ENCODE data around the gene SIPA1.

SIPA1 gene

DNA sequence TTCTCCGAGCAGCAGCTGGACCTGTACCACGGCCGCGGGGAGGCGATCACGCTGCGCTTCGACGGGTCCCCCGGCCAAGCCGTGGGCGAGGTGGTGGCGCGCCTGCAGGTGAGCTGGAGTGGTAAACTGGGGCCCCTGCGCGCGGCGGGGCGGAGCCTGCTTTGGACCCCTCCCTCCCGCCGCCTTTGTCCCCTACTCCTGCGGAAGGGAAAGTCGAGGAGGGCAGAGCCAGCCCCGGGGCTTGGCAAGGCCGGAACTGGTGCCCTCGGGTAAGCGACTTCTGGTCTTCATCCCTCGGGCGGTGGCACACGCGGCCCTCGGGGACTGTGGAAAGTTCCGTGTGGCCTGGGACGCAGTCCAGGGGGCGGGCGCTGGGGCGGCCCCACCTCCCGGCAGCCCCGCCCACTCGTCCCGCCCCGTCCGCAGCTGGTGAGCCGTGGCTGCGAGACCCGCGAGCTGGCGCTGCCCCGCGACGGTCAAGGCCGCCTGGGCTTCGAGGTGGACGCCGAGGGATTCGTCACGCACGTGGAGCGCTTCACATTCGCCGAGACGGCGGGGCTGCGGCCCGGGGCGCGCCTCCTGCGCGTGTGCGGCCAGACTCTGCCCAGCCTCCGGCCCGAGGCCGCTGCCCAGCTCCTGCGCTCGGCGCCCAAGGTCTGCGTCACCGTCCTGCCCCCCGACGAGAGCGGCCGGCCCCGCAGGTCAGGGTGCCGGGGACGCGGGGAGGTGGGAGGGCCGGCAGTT is 9.2 kb downstream of the SIPA1 start:
- TF ChIP-seq SUZ12 (IDR thresholded peaks at IDR 0.05) (no peak), ELF4 (IDR thresholded peaks at IDR 0.05) (no peak), L3MBTL2 (conservative IDR thresholded peaks at IDR 0.05) (no peak), ZNF384 (IDR thresholded peaks at IDR 0.05) (no peak), BHLHE40 (IDR thresholded peaks at IDR 0.05; ENCODE audit: borderline replicate concordance) (no peak), NFRKB (IDR thresholded peaks at IDR 0.05) (no peak), TARDBP (IDR thresholded peaks at IDR 0.05) (no peak), SP1 (IDR thresholded peaks at IDR 0.05) (no peak), FOXK2 (IDR thresholded peaks at IDR 0.05) (no peak), PKNOX1 (IDR thresholded peaks at IDR 0.05) (no peak), FOXA1 (IDR thresholded peaks at IDR 0.05) (no peak)
- DNase-seq (ENCODE audit: extremely low spot score) = no peak
- ChIA-PET CTCF (no interaction called here), POLR2A (interaction anchor here (0.8 to 1.8 kb wide), 3 partner anchors 9 to 16 kb away, joined by 3 to 4 read pairs (median 3); partner anchors contain the start of gene RELA)

GRCh38 chr11:65648997-65649493 is 11.1 kb downstream of the SIPA1 start:
- DNase-seq (ENCODE audit: extremely low spot score) = no peak
- POLR2A ChIA-PET = interaction anchor here (1.2 to 2.8 kb wide), 2 partner anchors 11 to 14 kb away, joined by 5 to 12 read pairs; partner anchors contain the start of genes RELA and SIPA1
- no peak for TF ChIP-seq SP1 (IDR thresholded peaks at IDR 0.05)
- TF ChIP-seq FOXK2 (IDR thresholded peaks at IDR 0.05) = no peak
- no peak for TF ChIP-seq ARNT (IDR thresholded peaks at IDR 0.05)
- no peak for TF ChIP-seq ZNF384 (IDR thresholded peaks at IDR 0.05)
- TF ChIP-seq L3MBTL2 (conservative IDR thresholded peaks at IDR 0.05) = no peak
- TF ChIP-seq BHLHE40 (IDR thresholded peaks at IDR 0.05; ENCODE audit: borderline replicate concordance) = no peak
- no peak for TF ChIP-seq NFRKB (IDR thresholded peaks at IDR 0.05)
- no peak for TF ChIP-seq TARDBP (IDR thresholded peaks at IDR 0.05)
- TF ChIP-seq CTBP1 (IDR thresholded peaks at IDR 0.05; ENCODE audit: borderline replicate concordance) = no peak
- TF ChIP-seq ELF4 (IDR thresholded peaks at IDR 0.05) = no peak
- TF ChIP-seq FOXM1 (IDR thresholded peaks at IDR 0.05; ENCODE audit: borderline replicate concordance) = no peak
- no peak for TF ChIP-seq LEF1 (IDR thresholded peaks at IDR 0.05; ENCODE audit: borderline replicate concordance)
- TF ChIP-seq PKNOX1 (IDR thresholded peaks at IDR 0.05) = no peak
- TF ChIP-seq FOXA1 (IDR thresholded peaks at IDR 0.05) = no peak
- TF ChIP-seq HDGF (IDR thresholded peaks at IDR 0.05; ENCODE audit: borderline replicate concordance) = no peak
- no peak for TF ChIP-seq SUZ12 (IDR thresholded peaks at IDR 0.05)
- CTCF ChIA-PET = no interaction called here

DNA sequence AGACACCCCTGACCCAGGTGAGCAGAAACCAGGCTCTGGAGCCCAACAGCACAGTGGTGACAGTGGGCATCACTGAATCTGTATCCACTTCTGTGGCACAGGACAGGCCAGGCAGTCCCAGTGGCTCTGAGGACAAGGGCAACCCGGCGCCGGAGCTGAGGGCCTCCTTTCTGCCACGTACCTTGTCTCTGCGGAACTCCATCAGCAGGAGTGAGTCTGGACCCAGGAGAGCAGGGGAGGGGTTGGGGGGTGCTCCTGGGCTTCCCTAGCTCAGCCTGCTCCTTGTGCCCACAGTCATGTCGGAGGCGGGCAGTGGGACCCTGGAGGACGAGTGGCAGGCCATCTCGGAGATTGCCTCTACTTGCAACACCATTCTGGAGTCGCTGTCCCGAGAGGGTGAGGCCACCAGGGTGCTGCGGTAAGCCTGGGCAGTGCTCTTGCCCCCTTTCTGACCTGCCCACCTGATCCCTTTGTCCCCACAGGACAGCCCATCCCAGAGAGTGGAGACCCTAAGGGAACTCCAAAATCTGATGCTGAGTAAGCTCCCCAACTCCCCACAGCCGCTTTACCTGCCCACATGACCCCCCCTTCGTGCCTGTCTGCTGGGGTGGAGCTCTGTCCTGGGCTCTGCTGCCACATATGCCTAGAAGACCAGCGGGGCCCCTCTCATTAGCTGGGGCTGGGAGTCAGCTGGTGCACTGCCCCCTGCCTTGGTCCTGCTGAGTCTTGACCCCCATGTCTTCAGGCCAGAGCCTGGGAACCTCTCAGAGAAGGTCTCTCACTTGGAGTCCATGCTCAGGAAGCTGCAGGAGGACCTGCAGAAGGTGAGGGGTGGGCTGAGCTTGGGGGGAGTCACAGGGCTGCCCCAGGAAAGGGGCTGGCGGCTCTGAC is 12.0 kb downstream of the SIPA1 start:
- POLR2A ChIA-PET = interaction anchor here (0.8 to 2.8 kb wide), 3 partner anchors 12 to 13 kb away, joined by 3 to 12 read pairs (median 5); partner anchors contain the start of genes RELA and SIPA1
- no peak for DNase-seq (ENCODE audit: extremely low spot score)
- TF ChIP-seq PKNOX1 (IDR thresholded peaks at IDR 0.05) (no peak), FOXK2 (IDR thresholded peaks at IDR 0.05) (no peak), BHLHE40 (IDR thresholded peaks at IDR 0.05; ENCODE audit: borderline replicate concordance) (no peak), L3MBTL2 (conservative IDR thresholded peaks at IDR 0.05) (no peak), FOXM1 (IDR thresholded peaks at IDR 0.05; ENCODE audit: borderline replicate concordance) (no peak), ELF4 (IDR thresholded peaks at IDR 0.05) (no peak), TARDBP (IDR thresholded peaks at IDR 0.05) (no peak), FOXA1 (IDR thresholded peaks at IDR 0.05) (no peak), SP1 (IDR thresholded peaks at IDR 0.05) (no peak), NFRKB (IDR thresholded peaks at IDR 0.05) (no peak), SUZ12 (IDR thresholded peaks at IDR 0.05) (no peak), ZNF384 (IDR thresholded peaks at IDR 0.05) (no peak), CTBP1 (IDR thresholded peaks at IDR 0.05; ENCODE audit: borderline replicate concordance) (no peak), LEF1 (IDR thresholded peaks at IDR 0.05; ENCODE audit: borderline replicate concordance) (no peak), ARNT (IDR thresholded peaks at IDR 0.05) (no peak)
- CTCF ChIA-PET = interaction anchor here (0.6 kb wide), 2 partner anchors 18 to 92 kb away, joined by 3 to 5 read pairs; partner anchors contain the start of gene LTBP3

- ChIA-PET POLR2A (interaction anchor here (0.8 to 2.8 kb wide), 2 partner anchors 12 to 13 kb away, joined by 3 to 12 read pairs; partner anchors contain the start of genes RELA and SIPA1), CTCF (interaction anchor here (0.6 kb wide), 1 partner anchor 92 kb away, joined by 5 read pairs; the partner anchor contains the start of gene LTBP3)
- no peak for TF ChIP-seq BHLHE40 (IDR thresholded peaks at IDR 0.05; ENCODE audit: borderline replicate concordance)
- no peak for TF ChIP-seq L3MBTL2 (conservative IDR thresholded peaks at IDR 0.05)
- TF ChIP-seq CTBP1 (IDR thresholded peaks at IDR 0.05; ENCODE audit: borderline replicate concordance) = no peak
- TF ChIP-seq ARNT (IDR thresholded peaks at IDR 0.05) = no peak
- TF ChIP-seq TARDBP (IDR thresholded peaks at IDR 0.05) = no peak
- no peak for TF ChIP-seq FOXM1 (IDR thresholded peaks at IDR 0.05; ENCODE audit: borderline replicate concordance)
- no peak for TF ChIP-seq SP1 (IDR thresholded peaks at IDR 0.05)
- TF ChIP-seq ELF4 (IDR thresholded peaks at IDR 0.05) = no peak
- TF ChIP-seq FOXA1 (IDR thresholded peaks at IDR 0.05) = no peak
- no peak for TF ChIP-seq LEF1 (IDR thresholded peaks at IDR 0.05; ENCODE audit: borderline replicate concordance)
- no peak for TF ChIP-seq HDGF (IDR thresholded peaks at IDR 0.05; ENCODE audit: borderline replicate concordance)
- TF ChIP-seq PKNOX1 (IDR thresholded peaks at IDR 0.05) = no peak
- TF ChIP-seq FOXK2 (IDR thresholded peaks at IDR 0.05) = no peak
- no peak for TF ChIP-seq ZNF384 (IDR thresholded peaks at IDR 0.05)
- no peak for TF ChIP-seq SUZ12 (IDR thresholded peaks at IDR 0.05)
- TF ChIP-seq NFRKB (IDR thresholded peaks at IDR 0.05) = no peak
- DNase-seq (ENCODE audit: extremely low spot score) = no peak
Observed at GRCh38 chr11:65650547-65651338, 12.8 kb downstream of the SIPA1 start.

All from HEK293T (cell line).